Measurements from ENCODE around the gene DOCK7.

GRCh38 chr1:62725255-62725654, 37.1 kb upstream of the DOCK7 start:
- TF ChIP-seq MAX (IDR thresholded peaks at IDR 0.05; ENCODE audit: low read depth), result no peak
- TF ChIP-seq CTCF (IDR thresholded peaks at IDR 0.05), result no peak
- no peak for TF ChIP-seq SMC3 (IDR thresholded peaks at IDR 0.05; ENCODE audit: low read depth, low read length)
- no peak for TF ChIP-seq ELF1 (IDR thresholded peaks at IDR 0.05)
- no peak for TF ChIP-seq CHD2 (IDR thresholded peaks at IDR 0.05; ENCODE audit: low read length, partially characterized antibody)
- TF ChIP-seq JUND (IDR thresholded peaks at IDR 0.05), result no peak
- no peak for TF ChIP-seq EP300 (IDR thresholded peaks at IDR 0.05; ENCODE audit: borderline replicate concordance in 1 of 2, low read depth in 1 of 2, low read length in 1 of 2)
- no peak for TF ChIP-seq MEF2A (IDR thresholded peaks at IDR 0.05; ENCODE audit: borderline replicate concordance, low read depth)
- TF ChIP-seq FOXJ3 (CRISPR knock-in tag; IDR thresholded peaks at IDR 0.05), result no peak
- TF ChIP-seq YY1 (IDR thresholded peaks at IDR 0.05; ENCODE audit: low read depth), result no peak
- no peak for TF ChIP-seq FOSL2 (IDR thresholded peaks at IDR 0.05; ENCODE audit: borderline replicate concordance, low read depth)

Data from SK-N-SH (cell line).